Activated T-helper 1 cell treated with anti-CD3 and anti-CD28 coated beads, Interleukin-12 subunit alpha, Interleukin-12 subunit beta, Interleukin-2, Interleukin-4 antibody, amounts not matched to agents 30 ng/mL and 10 ng/mL and 1 ng/mL, durations not matched to agents 14 hours and 24 hours and 36 hours (primary cell): ENCODE measurements around the gene GALNTL6. TPM values are rescaled to one million over a fixed set of nuclear protein-coding genes. Genes with fewer than 3 reads are reported as not detected.
"Not testable (repeated sequence)": the region's sequence is repeated elsewhere in the genome, so short reads cannot be mapped to it uniquely, and the experiment has no call there.

Source experiments
- DNase-seq: peaks from one replicate; pipeline ENCODE4 v3.0.0; 2021; ENCODE audit warnings: low spot score
- H3K27ac Mint-ChIP-seq: one replicate; pipeline ENCODE4 v1.8.0; 2021; ENCODE audit warnings: mild to moderate bottlenecking, mixed read lengths
- H3K27me3 Mint-ChIP-seq: one replicate; pipeline ENCODE4 v1.8.0; 2022; ENCODE audit warnings: mild to moderate bottlenecking, moderate library complexity, mixed read lengths; ENCODE audit not compliant: insufficient read depth
- H3K36me3 Mint-ChIP-seq: one replicate; pipeline ENCODE4 v1.8.0; 2021; ENCODE audit warnings: low read depth, mixed read lengths
- H3K4me1 Mint-ChIP-seq: one replicate; pipeline ENCODE4 v1.8.0; 2021; ENCODE audit warnings: low read depth, mixed read lengths
- H3K4me3 Mint-ChIP-seq: one replicate; pipeline ENCODE4 v1.8.0; 2021; ENCODE audit warnings: mild to moderate bottlenecking, moderate library complexity, mixed read lengths
- H3K9me3 Mint-ChIP-seq: one replicate; pipeline ENCODE4 v1.8.0; 2021; ENCODE audit warnings: mixed read lengths
- intact Hi-C: fragments of 100-400 bp; cut with micrococcal nuclease; formaldehyde crosslinking; loops from one replicate; pipeline ENCODE4 v1.15.1; 2024
- total RNA-seq: library from RNA; stranded (reverse); gene quantifications from 2 replicates; pipeline ENCODE4 v1.2.3, GENCODE V29; 2022

Gene GALNTL6
- total RNA-seq, 1 donor from 2014 or later = not detected

DNA sequence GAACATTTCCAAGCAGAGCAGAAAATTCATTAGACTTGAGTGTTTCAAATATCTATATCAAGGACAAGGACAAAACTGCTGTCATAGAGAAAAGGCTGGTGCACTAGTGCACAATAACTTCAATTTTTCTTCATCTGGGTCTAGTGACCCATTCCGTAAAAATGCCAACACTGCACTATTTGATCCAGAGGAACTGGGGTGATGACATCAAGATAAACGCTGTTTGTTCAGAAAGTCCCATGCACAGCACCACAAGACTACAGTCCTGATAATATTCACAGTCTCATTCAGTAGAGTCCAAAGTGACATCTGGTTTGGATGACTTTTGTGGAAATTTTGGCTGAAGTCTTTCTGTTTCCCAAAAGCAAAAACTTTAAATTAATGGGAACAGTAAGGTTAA lies 1051.9 kb downstream of the GALNTL6 start:
- Mint-ChIP-seq H3K9me3 (no peaks in the 10 kb centered on the region), H3K36me3 (no peaks in the 10 kb centered on the region), H3K4me3 (no peak overlapping the region), H3K27ac (no peak overlapping the region), H3K4me1 (no peaks in the 10 kb centered on the region), H3K27me3 (peaks cover 2% of the 10 kb centered on the region)
- no peak for DNase-seq
- intact Hi-C loops = no loop called here

DNA sequence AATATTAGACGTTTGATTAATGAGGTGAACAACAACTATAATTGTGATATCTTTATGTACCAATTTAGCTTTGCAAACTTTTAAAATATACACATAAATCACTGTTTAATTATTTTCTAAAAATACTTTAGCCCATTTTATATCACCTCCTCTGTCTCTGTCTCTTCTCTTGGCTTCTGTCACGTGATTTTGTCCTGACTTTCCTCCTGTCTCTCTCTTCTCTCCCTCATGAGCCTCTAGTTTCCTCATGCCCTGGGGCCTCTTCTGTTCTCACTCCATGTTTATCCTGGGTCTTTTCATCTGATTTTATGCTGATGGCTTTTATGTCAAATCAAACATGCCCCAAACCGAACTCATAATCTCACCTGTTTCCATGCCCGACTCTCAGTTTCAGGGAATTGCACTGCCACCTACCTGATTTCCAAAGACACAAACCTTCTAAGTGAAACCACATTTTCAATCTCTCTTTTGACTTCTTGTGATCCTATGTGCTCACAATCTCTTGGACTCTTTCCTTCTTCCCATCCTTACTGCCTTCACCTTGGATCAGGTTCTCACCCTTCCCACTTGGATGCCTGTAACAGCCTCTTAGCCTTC lies 1052.4 kb downstream of the GALNTL6 start:
- no peaks in the 10 kb centered on the region for H3K4me1 Mint-ChIP-seq
- no peaks in the 10 kb centered on the region for H3K9me3 Mint-ChIP-seq
- H3K27me3 Mint-ChIP-seq = peaks cover 2% of the 10 kb centered on the region
- no peaks in the 10 kb centered on the region for H3K36me3 Mint-ChIP-seq
- no peak overlapping the region for H3K27ac Mint-ChIP-seq
- DNase-seq = no peak
- H3K4me3 Mint-ChIP-seq = no peak overlapping the region
- intact Hi-C loops = no loop called here

DNA sequence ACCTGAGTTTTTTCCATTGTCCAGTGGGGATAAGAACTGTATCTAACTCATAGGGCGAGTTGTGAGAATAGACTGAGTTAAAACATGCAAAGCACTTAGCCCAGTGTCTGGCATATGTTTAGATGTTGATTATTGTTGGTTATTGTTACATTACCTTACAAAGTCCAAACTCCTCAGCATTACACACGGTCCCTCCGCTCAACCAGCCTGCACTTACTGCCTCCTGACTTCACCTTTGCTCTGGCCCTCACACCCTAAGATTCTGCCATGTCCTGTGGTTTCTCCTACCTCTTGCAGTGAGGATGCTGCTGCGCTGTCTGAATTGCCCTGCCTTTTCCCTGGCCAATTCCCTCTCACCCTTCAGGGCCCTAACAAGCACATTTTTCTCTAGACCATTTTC lies 1053.2 kb downstream of the GALNTL6 start:
- no peak overlapping the region for H3K4me3 Mint-ChIP-seq
- no peak for DNase-seq
- H3K9me3 Mint-ChIP-seq = no peaks in the 10 kb centered on the region
- H3K27me3 Mint-ChIP-seq = peaks cover 2% of the 10 kb centered on the region
- H3K27ac Mint-ChIP-seq = no peak overlapping the region
- H3K36me3 Mint-ChIP-seq = no peaks in the 10 kb centered on the region
- no peaks in the 10 kb centered on the region for H3K4me1 Mint-ChIP-seq
- intact Hi-C loops = no loop called here

DNA sequence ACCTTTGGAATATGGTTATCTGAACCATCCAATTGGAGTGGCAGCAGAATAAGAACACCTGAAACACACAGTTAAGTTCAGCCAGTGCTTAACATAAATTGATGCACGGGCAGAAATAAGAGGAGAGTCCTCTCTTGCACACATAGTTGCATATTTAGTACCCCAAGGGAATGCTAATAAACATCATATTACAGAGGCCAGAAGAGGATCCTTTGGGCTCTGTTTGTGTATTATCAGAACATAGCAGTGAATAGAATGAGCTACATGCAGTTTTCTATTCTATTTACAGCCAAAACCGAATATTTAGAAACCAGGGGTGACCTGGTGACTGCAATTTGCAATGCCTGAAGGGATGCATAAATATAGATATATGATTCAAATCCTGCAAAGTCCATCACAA lies 1054.6 kb downstream of the GALNTL6 start:
- Mint-ChIP-seq H3K27ac (no peak overlapping the region), H3K36me3 (no peaks in the 10 kb centered on the region), H3K4me3 (no peak overlapping the region), H3K9me3 (no peaks in the 10 kb centered on the region), H3K4me1 (no peaks in the 10 kb centered on the region), H3K27me3 (peaks cover 2% of the 10 kb centered on the region)
- DNase-seq = no peak
- intact Hi-C loops = no loop called here

DNA sequence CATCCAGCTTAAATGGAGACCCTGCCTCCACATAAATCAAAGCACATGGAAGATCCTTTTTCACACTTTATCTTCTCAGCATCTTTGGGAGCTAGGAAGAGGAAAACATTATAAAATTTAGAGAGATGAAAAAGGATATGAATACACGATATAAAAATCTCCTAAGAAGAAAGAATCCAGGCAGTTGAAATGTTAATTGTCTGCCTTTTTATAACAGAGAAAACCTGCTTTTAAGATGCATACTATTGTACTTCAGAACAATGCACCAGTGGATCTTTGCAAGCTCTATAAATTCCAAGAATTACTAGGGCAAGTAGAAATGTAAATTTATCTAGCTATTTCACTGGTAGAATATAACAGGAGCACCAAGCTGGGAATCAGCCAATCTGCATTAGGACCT lies 1055.1 kb downstream of the GALNTL6 start:
- DNase-seq = no peak
- no peak overlapping the region for H3K27ac Mint-ChIP-seq
- intact Hi-C loops = no loop called here
- H3K36me3 Mint-ChIP-seq = no peaks in the 10 kb centered on the region
- H3K4me1 Mint-ChIP-seq = no peaks in the 10 kb centered on the region
- peaks cover 2% of the 10 kb centered on the region for H3K27me3 Mint-ChIP-seq
- no peaks in the 10 kb centered on the region for H3K9me3 Mint-ChIP-seq
- no peak overlapping the region for H3K4me3 Mint-ChIP-seq

DNA sequence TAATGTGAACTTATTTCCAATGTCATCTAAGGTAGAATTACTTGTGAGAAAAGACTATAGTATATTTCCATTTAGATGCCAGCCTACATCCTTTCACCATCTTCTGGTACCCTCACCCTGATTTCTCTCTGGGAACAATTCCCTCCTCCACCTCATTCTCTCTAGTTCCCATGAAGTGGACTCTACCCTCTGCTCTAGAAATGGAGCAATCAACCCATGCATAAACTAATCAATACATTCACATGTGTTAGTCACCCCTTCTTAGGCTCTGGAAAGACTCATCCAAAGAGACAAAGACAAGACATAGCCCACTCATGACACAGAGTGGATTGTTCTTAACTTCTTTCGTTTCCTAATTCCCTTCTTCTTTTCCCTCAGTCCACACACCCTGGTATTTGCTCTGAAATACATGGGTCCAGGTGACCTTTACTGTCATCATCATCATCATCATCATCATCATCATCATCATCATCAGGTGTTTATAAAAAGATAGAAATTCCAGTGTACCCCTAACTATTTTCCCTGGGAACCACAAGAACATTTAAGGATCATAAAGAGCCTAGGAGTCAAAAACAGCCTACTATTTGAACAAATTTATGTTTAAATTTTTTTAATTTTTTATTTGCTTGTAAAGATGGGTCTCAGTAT lies 1056.5 kb downstream of the GALNTL6 start:
- no peak overlapping the region for H3K4me3 Mint-ChIP-seq
- intact Hi-C loops = no loop called here

DNA sequence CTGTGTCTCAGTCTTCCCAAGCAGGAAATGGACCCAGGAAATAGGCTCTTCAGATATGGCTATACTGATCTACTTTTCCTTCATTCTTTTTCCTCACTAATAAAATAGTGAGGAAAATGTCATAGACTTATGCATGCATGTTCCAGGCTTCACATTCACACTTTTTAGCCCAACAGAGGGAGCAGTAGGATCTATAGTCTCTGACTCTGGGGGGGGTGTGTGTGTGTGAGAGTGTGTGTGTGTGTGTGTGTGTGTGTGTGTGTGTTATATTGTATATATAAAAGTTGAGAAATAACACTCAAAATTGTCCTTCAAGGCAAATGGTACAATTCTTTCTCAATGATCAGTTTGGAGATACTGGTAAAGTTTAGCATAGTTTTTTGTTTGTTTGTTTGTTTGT lies 1058.2 kb downstream of the GALNTL6 start:
- Mint-ChIP-seq H3K4me3 (no peak overlapping the region), H3K27ac (no peak overlapping the region), H3K4me1 (no peaks in the 10 kb centered on the region), H3K36me3 (no peaks in the 10 kb centered on the region), H3K9me3 (no peaks in the 10 kb centered on the region), H3K27me3 (peaks cover 2% of the 10 kb centered on the region)
- intact Hi-C loops = no loop called here
- no peak for DNase-seq

More for the DNA sequence above, 1056.5 kb downstream of the GALNTL6 start:
- Mint-ChIP-seq H3K27ac (no peak overlapping the region), H3K4me1 (no peaks in the 10 kb centered on the region), H3K36me3 (no peaks in the 10 kb centered on the region), H3K27me3 (peaks cover 2% of the 10 kb centered on the region), H3K9me3 (no peaks in the 10 kb centered on the region)
- no peak for DNase-seq

DNA sequence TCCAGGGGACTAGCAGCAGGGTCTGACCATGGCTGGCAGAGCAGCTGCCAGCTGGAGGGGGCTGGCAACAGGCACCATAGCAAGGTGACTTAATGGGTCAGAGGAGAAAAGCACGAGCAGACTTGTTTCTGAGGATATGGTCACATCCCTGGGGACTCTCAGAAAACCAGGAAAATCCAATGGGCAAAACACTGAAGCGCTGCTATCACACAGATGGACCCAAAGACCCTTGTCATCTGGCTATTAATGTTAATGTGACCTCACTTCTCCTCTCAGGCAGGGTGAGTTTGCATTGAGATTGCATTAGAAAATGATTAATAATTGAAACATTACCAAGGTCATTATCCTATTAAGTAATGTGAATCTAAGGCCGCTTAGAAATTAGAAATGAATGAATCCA lies 1061.7 kb downstream of the GALNTL6 start:
- Mint-ChIP-seq H3K9me3 (no peaks in the 10 kb centered on the region), H3K27me3 (no peaks in the 10 kb centered on the region), H3K27ac (no peak overlapping the region), H3K36me3 (no peaks in the 10 kb centered on the region), H3K4me1 (no peaks in the 10 kb centered on the region), H3K4me3 (no peak overlapping the region)
- intact Hi-C loops = no loop called here
- no peak for DNase-seq

DNA sequence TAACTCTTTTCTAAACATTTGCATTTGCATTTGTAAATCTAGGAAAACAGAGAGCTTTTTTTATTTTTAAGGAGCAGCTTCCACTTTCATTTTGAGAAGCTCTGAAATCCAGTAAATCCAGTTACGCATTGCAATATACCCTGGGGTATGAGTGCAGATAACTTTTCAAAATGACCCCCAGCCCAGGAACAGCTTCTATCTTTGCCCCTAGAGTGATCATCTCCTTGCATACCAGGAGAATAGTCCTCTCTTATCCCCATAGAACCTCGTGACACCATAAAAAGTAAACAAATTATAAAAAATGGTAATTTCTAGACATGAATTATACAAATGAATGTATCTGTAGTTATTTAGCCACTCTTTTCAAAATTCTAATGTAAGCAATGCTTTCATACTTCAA lies 1063.2 kb downstream of the GALNTL6 start:
- H3K27ac Mint-ChIP-seq = no peak overlapping the region
- no peaks in the 10 kb centered on the region for H3K4me1 Mint-ChIP-seq
- no peaks in the 10 kb centered on the region for H3K27me3 Mint-ChIP-seq
- intact Hi-C loops = no loop called here
- DNase-seq = no peak
- H3K36me3 Mint-ChIP-seq = no peaks in the 10 kb centered on the region
- no peak overlapping the region for H3K4me3 Mint-ChIP-seq
- H3K9me3 Mint-ChIP-seq = no peaks in the 10 kb centered on the region

DNA sequence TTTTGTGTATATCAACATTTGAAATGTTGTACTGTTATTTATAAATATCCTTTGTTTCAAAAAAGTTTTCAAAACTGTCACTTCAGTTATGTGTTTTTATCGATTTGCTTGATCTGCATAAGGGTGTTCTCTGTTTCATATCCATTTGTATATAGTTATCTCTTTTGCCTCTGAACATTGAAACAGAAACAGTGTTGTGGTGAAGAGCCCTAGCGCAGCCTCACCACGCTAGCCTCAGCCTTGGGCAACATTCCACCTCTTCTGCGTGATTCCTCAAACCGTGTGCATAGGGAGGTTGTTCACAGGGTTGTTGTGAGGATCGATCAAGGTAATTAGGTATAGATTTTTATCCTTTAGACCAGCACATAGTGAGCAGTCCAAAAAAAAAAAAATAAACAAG lies 1068.4 kb downstream of the GALNTL6 start:
- H3K4me1 Mint-ChIP-seq = no peaks in the 10 kb centered on the region
- H3K9me3 Mint-ChIP-seq = no peaks in the 10 kb centered on the region
- H3K27me3 Mint-ChIP-seq = no peaks in the 10 kb centered on the region
- H3K4me3 Mint-ChIP-seq = no peak overlapping the region
- no peak overlapping the region for H3K27ac Mint-ChIP-seq
- DNase-seq = no peak
- intact Hi-C loops = no loop called here
- no peaks in the 10 kb centered on the region for H3K36me3 Mint-ChIP-seq

DNA sequence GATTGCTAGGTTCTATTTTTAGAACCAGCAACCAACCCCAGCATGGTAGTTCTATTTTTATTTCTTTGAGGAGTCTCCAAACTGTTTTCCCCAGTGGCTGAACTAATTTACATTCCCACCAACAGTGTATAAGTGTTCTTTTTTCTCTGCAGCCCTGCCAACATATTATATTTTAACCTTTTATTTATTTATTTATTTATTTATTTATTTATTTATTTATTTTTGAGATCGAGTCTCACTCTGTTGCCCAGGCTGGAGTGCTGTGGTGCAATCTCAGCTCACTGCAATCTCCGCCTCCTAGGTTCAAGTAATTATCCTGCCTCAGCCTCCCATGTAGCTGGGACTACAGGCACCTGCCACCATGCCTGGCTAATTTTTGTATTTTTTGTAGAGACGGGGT lies 1074.2 kb downstream of the GALNTL6 start:
- H3K4me3 Mint-ChIP-seq, DNase-seq, H3K4me1 Mint-ChIP-seq, intact Hi-C loops, H3K27ac Mint-ChIP-seq, H3K27me3 Mint-ChIP-seq, H3K9me3 Mint-ChIP-seq, H3K36me3 Mint-ChIP-seq: not testable (repeated sequence)

DNA sequence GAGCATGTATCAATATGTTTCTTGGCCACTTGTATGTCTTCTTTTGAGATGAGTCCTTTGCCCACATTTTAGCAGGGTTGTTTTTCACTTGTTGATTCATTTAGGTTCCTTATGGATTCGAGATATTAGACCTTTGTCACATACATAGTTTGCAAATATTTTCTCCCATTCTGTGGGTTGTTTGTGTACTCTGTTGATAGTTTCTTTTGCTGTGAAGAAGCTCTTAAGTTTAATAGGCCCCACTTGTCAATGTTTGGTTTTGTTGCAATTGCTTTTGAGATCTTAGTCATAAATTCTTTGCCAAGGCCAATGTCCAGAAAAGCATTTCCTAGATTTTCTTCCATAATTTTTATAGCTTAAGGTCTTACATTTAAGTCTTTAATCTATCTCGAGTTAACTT lies 1074.8 kb downstream of the GALNTL6 start:
- intact Hi-C loops = no loop called here
- Mint-ChIP-seq H3K9me3 (no peaks in the 10 kb centered on the region), H3K4me3 (no peak overlapping the region), H3K36me3 (no peaks in the 10 kb centered on the region), H3K4me1 (no peaks in the 10 kb centered on the region), H3K27me3 (no peaks in the 10 kb centered on the region), H3K27ac (no peak overlapping the region)
- DNase-seq = no peak

DNA sequence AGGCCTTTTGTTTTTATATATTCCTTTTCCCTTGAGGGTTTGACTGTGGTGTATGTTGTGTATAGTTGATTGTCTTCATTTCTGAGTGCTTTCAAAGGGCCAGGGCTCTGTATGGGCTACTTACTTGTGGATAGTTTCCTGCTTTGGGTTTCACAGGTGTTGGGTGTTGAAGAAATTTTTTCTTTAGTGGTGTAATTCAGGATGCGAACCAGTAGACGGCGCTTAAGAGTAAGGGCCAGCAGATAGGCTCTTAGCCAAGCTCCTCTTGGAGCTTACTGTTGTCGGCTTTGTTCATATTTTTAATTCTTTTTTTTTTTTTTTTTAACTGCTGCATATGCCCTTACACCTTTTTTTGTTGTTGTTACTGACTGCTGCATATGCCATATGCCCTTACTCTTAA lies 1079.1 kb downstream of the GALNTL6 start:
- Mint-ChIP-seq H3K9me3 (no peaks in the 10 kb centered on the region), H3K36me3 (no peaks in the 10 kb centered on the region), H3K27ac (no peak overlapping the region), H3K4me3 (no peak overlapping the region), H3K27me3 (peaks cover 2% of the 10 kb centered on the region), H3K4me1 (no peaks in the 10 kb centered on the region)
- no peak for DNase-seq
- intact Hi-C loops = no loop called here

DNA sequence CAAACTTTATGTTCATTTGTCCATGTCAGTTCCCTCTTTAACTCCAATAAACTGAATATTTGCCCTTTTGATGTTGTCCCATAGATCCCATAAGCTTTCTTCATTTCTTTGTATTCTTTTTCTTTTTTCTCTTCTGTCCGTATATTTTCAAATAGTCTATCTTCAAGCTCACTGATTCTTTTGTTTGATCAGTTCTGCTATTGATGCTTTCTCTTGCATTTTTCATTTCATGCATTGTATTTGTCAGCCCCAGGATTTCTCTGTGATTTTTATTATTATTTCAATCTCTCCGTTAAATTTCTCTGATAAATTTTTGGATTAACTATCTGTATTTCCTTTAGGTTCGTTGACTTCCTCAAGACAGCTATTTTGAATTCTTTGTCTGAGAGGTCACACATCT lies 1082.5 kb downstream of the GALNTL6 start:
- no peak overlapping the region for H3K4me3 Mint-ChIP-seq

More for the DNA sequence above, 1082.5 kb downstream of the GALNTL6 start:
- Mint-ChIP-seq H3K27me3 (peaks cover 2% of the 10 kb centered on the region), H3K9me3 (no peaks in the 10 kb centered on the region), H3K36me3 (no peaks in the 10 kb centered on the region), H3K27ac (no peak overlapping the region), H3K4me1 (no peaks in the 10 kb centered on the region)
- DNase-seq = no peak
- intact Hi-C loops = no loop called here
